SK-N-SH (cell line): ENCODE results near the gene HOXA6.

Experiments used
- CTCF ChIP-seq: fragments of 200-600 bp; sonication (generic); IDR thresholded peaks from 2 replicates; pipeline ENCODE4 v1.6.1; 2017; ENCODE audit warnings: antibody characterized with exemption, mild to moderate bottlenecking, moderate library complexity
- FOSL2 ChIP-seq: IDR thresholded peaks from 2 replicates; pipeline ENCODE4 v1.4.0; 2012; ENCODE audit warnings: low read depth, mild to moderate bottlenecking, moderate library complexity, borderline replicate concordance
- FOXM1 ChIP-seq: IDR thresholded peaks from 2 replicates; pipeline ENCODE4 v1.4.0; 2012; ENCODE audit warnings: low read depth, mild to moderate bottlenecking

GRCh38 chr7:27101171-27101956, 46.2 kb downstream of the HOXA6 start:
- TF ChIP-seq CTCF (no peak), FOXM1 (no peak), FOSL2 (no peak)
